ENCODE data around the gene CDKN1B.

GRCh38 chr12:12716151-12716792, 896 bp upstream of the CDKN1B start:
- TF ChIP-seq CTCF (IDR thresholded peaks at IDR 0.05 in 4 of 5, conservative IDR thresholded peaks at IDR 0.05 in 1 of 5), result peak in 1 of 5 experiments; percentile 2
- no peak for TF ChIP-seq POLR2A (IDR thresholded peaks at IDR 0.05)
